BJ (cell line): ENCODE measurements around the gene PRUNE1. TPM values are rescaled to one million over a fixed set of nuclear protein-coding genes. Genes with fewer than 3 reads are reported as not detected.

Experiments used
- CTCF ChIA-PET: fragments of 350-600 bp; formaldehyde crosslinking; extraction: SDS; loops from one replicate; lab custom pipeline; 2021; ENCODE audit warnings: antibody characterized with exemption, inconsistent platforms; lab: Yijun Ruan, JAX
- POLR2A ChIA-PET: fragments of 300-600 bp; sonication (Branson Sonifier 250); formaldehyde crosslinking; extraction: SDS; loops from one replicate; lab custom pipeline; 2021; ENCODE audit warnings: antibody characterized with exemption; lab: Charles Lee
- DNase-seq: peaks from one replicate; pipeline ENCODE4 v3.0.0-alpha.2; 2011; ENCODE audit warnings: low read depth
- H3K27me3 ChIP-seq: 2 replicates; pipeline ENCODE4 v1.6.0; 2011; ENCODE audit warnings: low read length; ENCODE audit not compliant: control insufficient read depth, insufficient read depth
- H3K36me3 ChIP-seq: 2 replicates; pipeline ENCODE4 v1.5.1; 2011; ENCODE audit warnings: low read length; ENCODE audit not compliant: control insufficient read depth, insufficient read depth
- H3K4me3 ChIP-seq: 2 replicates; pipeline ENCODE4 v1.5.1; 2011; ENCODE audit warnings: low read depth, mild to moderate bottlenecking, control low read depth, low read length
- CTCF ChIP-seq: IDR thresholded peaks from 2 replicates; pipeline ENCODE4 v1.5.1; 2011; ENCODE audit warnings: low read depth, mild to moderate bottlenecking, control low read depth, inconsistent platforms, low read length, moderate library complexity; ENCODE audit not compliant: insufficient read depth
- polyA plus RNA-seq: library from polyadenylated mRNA; depleted of rRNA; stranded (reverse); fragments of >200 nt; gene quantifications from 2 replicates; pipeline ENCODE4 v1.2.3, GENCODE V29; 2011

The PRUNE1 gene
- polyA plus RNA-seq, 1 experiment, result 16.2 TPM

DNA sequence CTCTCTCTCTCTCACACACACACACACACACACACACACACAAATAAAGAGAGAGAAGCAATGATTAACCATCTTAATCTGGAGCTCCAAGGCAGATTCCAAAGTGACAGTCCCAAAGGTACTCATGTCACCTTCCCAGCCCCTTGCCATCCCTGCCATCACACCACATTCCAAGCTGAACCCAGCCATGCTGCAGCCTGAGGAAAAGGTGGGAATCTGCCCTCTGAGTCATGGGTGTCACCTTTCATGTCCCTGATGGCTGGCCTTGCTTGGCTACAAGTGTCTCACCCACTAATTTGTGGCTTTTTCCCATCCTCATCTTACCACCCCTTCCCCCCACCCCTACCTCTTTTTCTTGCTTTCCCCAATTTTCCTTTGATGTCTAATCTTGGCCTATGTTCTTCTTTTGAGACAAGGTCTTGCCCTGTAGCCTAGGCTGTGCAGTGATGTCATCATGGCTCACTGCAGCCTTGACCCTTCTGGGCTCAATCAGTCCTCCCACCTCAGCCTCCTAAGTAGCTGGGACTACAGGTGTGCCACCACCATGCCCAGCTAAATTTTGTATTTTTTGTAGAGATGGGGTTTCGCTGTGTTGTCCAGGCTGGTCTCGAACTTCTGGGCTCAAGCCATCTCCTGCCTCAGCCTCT is 22.9 kb upstream of the PRUNE1 start:
- DNase-seq, result no peak
- Histone ChIP-seq H3K36me3 (no peaks in the 10 kb centered on the region), H3K4me3 (no peak overlapping the region), H3K27me3 (no peaks in the 10 kb centered on the region)
- TF ChIP-seq CTCF, result no peak
- POLR2A ChIA-PET, result interaction anchor here (0.7 to 1.0 kb wide), 2 partner anchors 21 to 57 kb away, joined by 3 to 18 read pairs; partner anchors contain the start of gene MINDY1
- CTCF ChIA-PET, result interaction anchor here (1.0 to 16.5 kb wide), 5 partner anchors 9 to 73 kb away, joined by 3 to 217 read pairs (median 5); partner anchors contain the start of gene MINDY1

DNA sequence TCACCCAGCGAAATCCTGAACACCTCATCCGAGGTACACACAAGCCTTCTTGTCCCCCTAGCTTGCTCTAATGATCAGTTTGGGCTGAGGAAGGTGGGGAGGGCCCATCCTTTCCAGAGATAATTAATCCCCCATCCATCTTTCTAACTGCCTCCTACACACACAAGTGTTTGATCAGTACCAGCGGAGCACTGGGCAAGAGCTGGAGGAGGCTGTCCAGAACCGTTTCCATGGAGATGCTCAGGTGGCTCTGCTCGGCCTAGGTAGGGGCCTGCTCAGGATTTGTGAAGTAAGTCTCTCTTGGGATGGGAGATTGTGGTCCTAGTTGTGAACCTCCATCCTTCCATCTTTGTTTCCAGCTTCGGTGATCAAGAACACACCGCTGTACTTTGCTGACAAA is 20.3 kb upstream of the PRUNE1 start:
- no peaks in the 10 kb centered on the region for H3K27me3 ChIP-seq
- CTCF ChIA-PET, result interaction anchor here (1.8 to 16.5 kb wide), 3 partner anchors 8 to 19 kb away, joined by 6 to 217 read pairs (median 8); partner anchors contain the start of gene MINDY1
- H3K4me3 ChIP-seq, result no peak overlapping the region
- DNase-seq, result no peak
- TF ChIP-seq CTCF, result no peak
- POLR2A ChIA-PET, result no interaction called here
- H3K36me3 ChIP-seq, result no peaks in the 10 kb centered on the region

- POLR2A ChIA-PET, result interaction anchor here (0.6 kb wide), 1 partner anchor 22 kb away, joined by 3 read pairs; no protein-coding TSS in a partner anchor
- no peak for DNase-seq
- TF ChIP-seq CTCF, result no peak
- H3K27me3 ChIP-seq, result no peaks in the 10 kb centered on the region
- no peak overlapping the region for H3K4me3 ChIP-seq
- H3K36me3 ChIP-seq, result peaks cover 2% of the 10 kb centered on the region
- CTCF ChIA-PET, result interaction anchor here (8.7 kb wide), 1 partner anchor 12 kb away, joined by 217 read pairs; the partner anchor contains the start of genes ANXA9 and CERS2
Observed at GRCh38 chr1:150992626-150993025, 15.6 kb upstream of the PRUNE1 start.

DNA sequence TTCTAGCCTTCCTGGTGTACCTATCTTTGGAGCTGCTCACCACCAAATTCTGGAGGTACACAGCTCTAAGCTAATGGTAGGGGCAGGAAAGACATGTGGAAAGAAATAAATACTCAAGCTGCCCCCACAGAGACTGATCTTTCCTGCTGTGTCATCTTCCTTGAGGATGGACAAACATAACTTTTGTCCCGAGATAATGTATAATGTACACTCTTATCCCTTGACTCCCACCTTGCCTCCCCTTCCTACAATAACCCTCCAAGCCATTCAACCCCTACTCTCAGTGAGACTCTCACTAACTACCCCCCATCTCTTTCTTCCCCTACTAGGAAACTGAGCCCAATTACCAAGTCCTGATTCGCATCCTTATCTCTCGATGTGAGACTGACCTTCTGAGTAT is 14.0 kb upstream of the PRUNE1 start:
- no peak overlapping the region for H3K4me3 ChIP-seq
- peaks cover 2% of the 10 kb centered on the region for H3K36me3 ChIP-seq
- ChIA-PET CTCF (interaction anchor here (0.6 to 8.7 kb wide), 8 partner anchors 8 to 218 kb away, joined by 3 to 217 read pairs (median 4); partner anchors contain the start of genes ANXA9, CERS2 and MINDY1), POLR2A (no interaction called here)
- TF ChIP-seq CTCF, result no peak
- no peaks in the 10 kb centered on the region for H3K27me3 ChIP-seq
- DNase-seq, result no peak

GRCh38 chr1:150995460-150995859 is 12.8 kb upstream of the PRUNE1 start:
- TF ChIP-seq CTCF, result no peak
- POLR2A ChIA-PET, result no interaction called here
- Histone ChIP-seq H3K27me3 (no peaks in the 10 kb centered on the region), H3K36me3 (peaks cover 2% of the 10 kb centered on the region), H3K4me3 (no peak overlapping the region)
- CTCF ChIA-PET, result interaction anchor here (1.0 to 8.7 kb wide), 16 partner anchors 10 to 737 kb away, joined by 3 to 217 read pairs (median 4); partner anchors contain the start of genes ANXA9, C1orf56, CERS2 and MINDY1
- DNase-seq, result no peak
